NAMALWA (cell line): ENCODE results near the gene CDC37L1.

Source experiments
- DNase-seq: peaks from one replicate; pipeline ENCODE4 v3.0.0-alpha.2; 2015; ENCODE audit warnings: low spot score

Gene CDC37L1

GRCh38 chr9:4669890-4670289, 9.5 kb upstream of the CDC37L1 start:
- DNase-seq: no peak

GRCh38 chr9:4670591-4670990, 8.8 kb upstream of the CDC37L1 start:
- DNase-seq: no peak

GRCh38 chr9:4671737-4672136, 7.6 kb upstream of the CDC37L1 start:
- no peak for DNase-seq

GRCh38 chr9:4674783-4675182, 4.6 kb upstream of the CDC37L1 start:
- DNase-seq: no peak

- no peak for DNase-seq
These were observed 2.0 kb upstream of the CDC37L1 start for GRCh38 chr9:4677392-4677791.

- peak; percentile 68 for DNase-seq
These were observed 596 bp upstream of the CDC37L1 start for GRCh38 chr9:4678679-4679267.

- DNase-seq: peak; percentile 48
These were observed 780 bp downstream of the CDC37L1 start for GRCh38 chr9:4680173-4680525.

GRCh38 chr9:4680750-4681149, 1.4 kb downstream of the CDC37L1 start:
- DNase-seq: peak; percentile 21

GRCh38 chr9:4684820-4685219, 5.5 kb downstream of the CDC37L1 start:
- DNase-seq: no peak

- no peak for DNase-seq
These were observed 6.7 kb downstream of the CDC37L1 start for GRCh38 chr9:4686112-4686511.

GRCh38 chr9:4686584-4686983, 7.2 kb downstream of the CDC37L1 start:
- DNase-seq: no peak

- no peak for DNase-seq
These were observed 9.7 kb downstream of the CDC37L1 start for GRCh38 chr9:4689021-4689420.

GRCh38 chr9:4689687-4690104, 10.3 kb downstream of the CDC37L1 start:
- DNase-seq: no peak

- no peak for DNase-seq
These were observed 10.8 kb downstream of the CDC37L1 start for GRCh38 chr9:4690144-4690543.

GRCh38 chr9:4691795-4692194, 12.4 kb downstream of the CDC37L1 start:
- no peak for DNase-seq

- DNase-seq: no peak
These were observed 20.7 kb downstream of the CDC37L1 start for GRCh38 chr9:4700091-4700490.

- DNase-seq: no peak
These were observed 21.6 kb downstream of the CDC37L1 start for GRCh38 chr9:4700932-4701331.

- no peak for DNase-seq
These were observed 22.2 kb downstream of the CDC37L1 start for GRCh38 chr9:4701526-4701925.

- no peak for DNase-seq
These were observed 24.8 kb downstream of the CDC37L1 start for GRCh38 chr9:4704129-4704528.

GRCh38 chr9:4706021-4706420, 26.7 kb downstream of the CDC37L1 start:
- no peak for DNase-seq

- DNase-seq: no peak
These were observed 27.7 kb downstream of the CDC37L1 start for GRCh38 chr9:4706971-4707622.

GRCh38 chr9:4709380-4709779, 30.0 kb downstream of the CDC37L1 start:
- no peak for DNase-seq

- peak; percentile 15 for DNase-seq
These were observed 34.5 kb downstream of the CDC37L1 start for GRCh38 chr9:4713849-4714248.
